GM12878 (cell line): Measurements from ENCODE around the gene ABI2. TPM values are rescaled to one million over a fixed set of nuclear protein-coding genes. Genes with fewer than 3 reads are reported as not detected.
"Not testable (repeated sequence)": the region's sequence is repeated elsewhere in the genome, so short reads cannot be mapped to it uniquely, and the experiment has no call there.

Experiments used
- ATAC-seq: fragments of 200-7000 bp; cut with Tn5 transposase; 3 replicates; pipeline ENCODE4 v1.9.1; 2020; ENCODE audit warnings: mild to moderate bottlenecking, moderate library complexity
- BruUV-seq: library from RNA; stranded (reverse); fragments of 400-500 nt; replicated peaks from 2 replicates; lab custom pipeline; 2021; lab: Mats Ljungman, UMichigan
- CTCF ChIA-PET: fragments of 300-600 bp; sonication (Branson Sonifier 250); formaldehyde crosslinking; extraction: SDS; loops from one replicate; lab custom pipeline; 2021; ENCODE audit warnings: inconsistent platforms; lab: Yijun Ruan, JAX
- POLR2A ChIA-PET: fragments of 350-600 bp; formaldehyde crosslinking; extraction: SDS; loops from one replicate; lab custom pipeline; 2021; ENCODE audit warnings: inconsistent platforms; lab: Charles Lee
- RAD21 ChIA-PET: fragments of 300-600 bp; sonication (Branson Sonifier 250); formaldehyde crosslinking; loops from one replicate; lab custom pipeline; 2023; ENCODE audit warnings: antibody characterized with exemption; ENCODE audit not compliant: unreplicated experiment; lab: Charles Lee
- SMC1A ChIA-PET: fragments of 300-600 bp; sonication (Branson Sonifier 250); formaldehyde crosslinking; loops from one replicate; lab custom pipeline; 2023; ENCODE audit not compliant: unreplicated experiment, uncharacterized antibody; lab: Charles Lee
- DNase-seq: peaks from one replicate; pipeline ENCODE4 v3.0.0-alpha.2; 2011; ENCODE audit warnings: low read depth, low spot score
- FAIRE-seq: peaks from 3 replicates; lab custom pipeline; 2011; peaks lifted over from hg19 to GRCh38; lab: Jason Lieb, UNC
- H2AFZ ChIP-seq: 2 replicates; pipeline ENCODE4 v1.6.0; 2011; ENCODE audit warnings: low read depth, low read length, control low read depth; ENCODE audit not compliant: control insufficient read depth
- H3K27ac ChIP-seq: 2 replicates; pipeline ENCODE4 v1.5.1; 2011; ENCODE audit warnings: control low read depth; ENCODE audit not compliant: control insufficient read depth, insufficient read depth
- H3K27me3 ChIP-seq, 2 experiments: replicated peaks in 1 of 2; 2 replicates each; pipeline versions ENCODE4 v1.6.0 to v1.6.1; 2011; ENCODE audit warnings: low read length in 1 of 2; ENCODE audit not compliant: control insufficient read depth in 2 of 2, insufficient read depth in 2 of 2
- H3K36me3 ChIP-seq, 2 experiments: 2 replicates each; pipeline ENCODE4 v1.5.1; 2011; ENCODE audit warnings: low read length in 1 of 2; ENCODE audit not compliant: control insufficient read depth in 2 of 2, insufficient read depth in 2 of 2
- H3K4me1 ChIP-seq: 2 replicates; pipeline ENCODE4 v1.6.1; 2011; ENCODE audit warnings: mild to moderate bottlenecking, low read length, moderate library complexity, mixed read lengths; ENCODE audit not compliant: control insufficient read depth, insufficient read depth
- H3K4me2 ChIP-seq: 2 replicates; pipeline ENCODE4 v1.6.0; 2011; ENCODE audit warnings: control low read depth; ENCODE audit not compliant: control insufficient read depth, insufficient read depth
- H3K4me3 ChIP-seq: fragments of 200-600 bp; sonication (generic); 2 replicates; pipeline ENCODE4 v1.5.1; 2016
- H3K79me2 ChIP-seq: 2 replicates; pipeline ENCODE4 v1.6.0; 2011; ENCODE audit warnings: low read length; ENCODE audit not compliant: control insufficient read depth, insufficient read depth
- H3K9ac ChIP-seq: 2 replicates; pipeline ENCODE4 v1.8.0; 2011; ENCODE audit warnings: low read length, control low read depth, mixed read lengths; ENCODE audit not compliant: control insufficient read depth, insufficient read depth
- H3K9me3 ChIP-seq: replicated peaks from 3 replicates; pipeline ENCODE4 v1.5.1; 2011; ENCODE audit warnings: mild to moderate bottlenecking, low read length; ENCODE audit not compliant: control insufficient read depth, insufficient read depth
- H4K20me1 ChIP-seq: 2 replicates; pipeline ENCODE4 v1.6.0; 2011; ENCODE audit not compliant: control insufficient read depth, insufficient read depth
- CREB1 ChIP-seq: IDR thresholded peaks from 2 replicates; pipeline ENCODE4 v1.6.1; 2012; ENCODE audit warnings: low read depth, mild to moderate bottlenecking, inconsistent platforms
- FOXM1 ChIP-seq: IDR thresholded peaks from 2 replicates; pipeline ENCODE4 v1.6.1; 2012; ENCODE audit warnings: low read depth, mild to moderate bottlenecking, inconsistent platforms, low read length, moderate library complexity
- IKZF1 ChIP-seq: fragments of 450-650 bp; conservative IDR thresholded peaks from 2 replicates; pipeline ENCODE4 v1.6.1; 2017; ENCODE audit warnings: antibody characterized with exemption, mild to moderate bottlenecking
- JUND ChIP-seq: IDR thresholded peaks from 2 replicates; pipeline ENCODE4 v1.6.1; 2012; ENCODE audit warnings: low read depth, mild to moderate bottlenecking, low read length, improper control_type of control experiment, moderate library complexity
- MTA3 ChIP-seq: IDR thresholded peaks from 2 replicates; pipeline ENCODE4 v1.6.1; 2012; ENCODE audit warnings: low read length, inconsistent platforms, borderline replicate concordance
- NFYB ChIP-seq: IDR thresholded peaks from 2 replicates; pipeline ENCODE4 v1.6.1; 2011; ENCODE audit warnings: low read depth, mild to moderate bottlenecking, low read length, improper control_type of control experiment, moderate library complexity; ENCODE audit not compliant: insufficient read depth
- NR2F1 ChIP-seq: fragments of 450-650 bp; conservative IDR thresholded peaks from 2 replicates; pipeline ENCODE4 v1.6.1; 2017; ENCODE audit warnings: mild to moderate bottlenecking
- SIN3A ChIP-seq: IDR thresholded peaks from 2 replicates; pipeline ENCODE4 v1.6.1; 2012; ENCODE audit warnings: low read depth, low read length, improper control_type of control experiment
- SREBF2 ChIP-seq: IDR thresholded peaks from 2 replicates; pipeline ENCODE4 v1.6.1; 2012; ENCODE audit warnings: mild to moderate bottlenecking, low read length
- TARDBP ChIP-seq: IDR thresholded peaks from 2 replicates; pipeline ENCODE4 v1.6.1; 2016; ENCODE audit warnings: borderline replicate concordance
- WGBS: methylation state at CpG from one replicate; pipeline ENCODE4 v1.1.6; 2016; ENCODE audit warnings: low lambda C conversion rate; ENCODE audit not compliant: insufficient replicate concordance, insufficient coverage; ENCODE audit errors: missing lambda C conversion rate; 5-methylcytosine and 5-hydroxymethylcytosine counted together
- in situ Hi-C: fragments of 300-500 bp; cut with MboI; formaldehyde crosslinking; loops from 9 replicates; pipeline ENCODE4 v1.14.3; 2018; ENCODE audit warnings: mixed read lengths
- intact Hi-C: fragments of 100-400 bp; cut with micrococcal nuclease; formaldehyde crosslinking; loops from one replicate; pipeline ENCODE4 v1.14.2; 2022; ENCODE audit not compliant: unreplicated experiment
- polyA plus RNA-seq, 11 experiments: library from polyadenylated mRNA; depleted of rRNA in 4 of 11; unstranded in 6 of 11; stranded (reverse) in 5 of 11; fragments of >200 nt; fragmentation: Nextera tagmentation in 4 of 11; fragmentation: Illumina TruSeq in 1 of 11; extraction: Ambion mirVana in 4 of 11; extraction: Trizol in 1 of 11; gene quantifications; 1 replicate in 1 of 11; 2 replicates in 10 of 11; pipeline versions ENCODE4 v1.2.1 to v1.2.3, GENCODE V29; 2011 to 2016; ENCODE audit warnings: inconsistent platforms in 2 of 11, missing spikeins in 2 of 11, low read depth in 1 of 11
- total RNA-seq, 4 experiments: library from RNA; depleted of rRNA in 3 of 4; stranded (reverse); fragments of >200 nt in 3 of 4; fragmentation: Illumina TruSeq in 1 of 4; extraction: Trizol in 1 of 4; gene quantifications; 2 replicates each; pipeline versions ENCODE4 v1.2.1 to v1.2.3, GENCODE V29; 2013 to 2021
- TF ChIP-seq, protein P1 (sequence below): IDR thresholded peaks from 2 replicates; pipeline ENCODE4 v1.6.1; 2011; ENCODE audit warnings: borderline replicate concordance, low read depth, mild to moderate bottlenecking, moderate library complexity, low read length; ENCODE audit not compliant: insufficient read depth, poor library complexity, severe bottlenecking
- TF ChIP-seq, protein P2 (sequence below): IDR thresholded peaks from 2 replicates; pipeline ENCODE4 v1.6.1; 2012; ENCODE audit warnings: mild to moderate bottlenecking, low read depth, low read length

The ABI2 gene
- total and polyA plus RNA-seq, 10 of the 15 experiments (the other 5 are each of a cell fraction or from before 2014, with no cell fraction given) = 8.9 to 44.5 (median 30.3) TPM

DNA sequence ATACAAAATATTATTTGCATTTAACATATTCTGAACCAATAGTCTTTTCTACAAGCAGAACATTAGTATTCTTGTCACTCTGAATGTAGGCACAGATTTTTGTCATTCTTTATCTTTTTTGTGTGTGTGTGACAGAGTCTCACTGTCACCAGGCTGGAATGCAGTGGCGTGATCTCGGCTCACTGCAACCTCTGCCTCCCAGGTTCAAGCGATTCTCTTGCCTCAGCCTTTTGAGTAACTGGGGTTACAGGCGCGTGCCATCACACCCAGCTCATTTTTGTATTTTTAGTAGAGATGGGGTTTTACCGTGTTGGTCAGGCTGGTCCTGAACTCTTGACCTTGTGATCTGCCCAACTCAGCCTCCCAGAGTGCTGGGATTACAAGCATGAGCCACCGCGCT, 25.6 kb upstream of the ABI2 start:
- H3K79me2 ChIP-seq, H3K4me3 ChIP-seq, H2AFZ ChIP-seq, H3K36me3 ChIP-seq, H3K4me2 ChIP-seq, DNase-seq, SMC1A ChIA-PET, FAIRE-seq, H3K27ac ChIP-seq, H3K9ac ChIP-seq, H3K27me3 ChIP-seq, BruUV-seq, in situ Hi-C loops, H3K9me3 ChIP-seq, RAD21 ChIA-PET, H3K4me1 ChIP-seq, H4K20me1 ChIP-seq, ATAC-seq, intact Hi-C loops, POLR2A ChIA-PET: not testable (repeated sequence)
- CTCF ChIA-PET = interaction anchor here (1.0 kb wide), 1 partner anchor 17 kb away, joined by 3 read pairs; no protein-coding TSS in a partner anchor
- WGBS = 95% methylated on average over 8 of the region's 8 CpGs

DNA sequence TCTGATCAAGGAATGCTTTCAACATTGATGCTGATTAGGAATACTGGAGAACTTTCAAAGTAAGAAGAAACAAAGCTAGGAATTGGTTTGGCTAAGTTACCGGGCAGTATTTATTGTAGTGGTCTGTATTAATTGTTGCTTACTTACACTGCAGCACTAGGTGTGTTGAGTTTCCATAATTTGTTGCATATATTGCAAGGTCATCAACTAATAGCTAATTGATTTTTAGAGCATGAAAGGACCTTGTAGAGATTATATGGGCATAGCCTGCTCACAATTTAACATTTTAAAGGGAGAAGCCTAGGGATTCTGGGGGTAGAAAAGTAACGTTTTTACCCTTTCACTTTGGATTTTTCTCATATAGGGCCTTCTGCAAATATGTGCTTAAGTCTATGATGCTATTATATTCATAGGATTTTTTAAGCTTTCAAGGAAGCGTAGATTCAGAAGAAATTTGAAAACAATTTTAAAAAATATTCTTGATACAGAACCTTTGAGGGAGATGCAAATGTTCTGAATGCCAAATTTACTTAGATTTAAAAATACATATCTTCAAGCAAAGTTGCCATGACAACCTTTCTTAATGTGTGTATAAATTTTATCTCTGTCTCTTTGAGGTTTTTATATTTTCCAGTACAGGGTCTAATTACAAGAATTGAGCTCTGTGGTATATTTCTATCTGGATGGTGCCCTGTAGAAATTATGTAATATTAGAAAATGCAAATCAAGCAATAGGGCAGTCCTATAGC, 17.3 kb upstream of the ABI2 start:
- Histone ChIP-seq H2AFZ (no peak overlapping the region), H3K9ac (no peak overlapping the region), H3K27ac (no peak overlapping the region), H3K4me1 (no peaks in the 10 kb centered on the region), H3K9me3 (no peaks in the 10 kb centered on the region; the same call in 2 of the 3 replicates), H3K36me3 (no peaks in the 10 kb centered on the region), H3K4me2 (no peak overlapping the region), H3K4me3 (no peak overlapping the region), H3K79me2 (no peaks in the 10 kb centered on the region), H3K27me3 (no peaks in the 10 kb centered on the region), H4K20me1 (no peaks in the 10 kb centered on the region)
- BruUV-seq = no TSS peak
- DNase-seq (no peak), ATAC-seq (no peak), FAIRE-seq (no peak)
- RAD21 ChIA-PET = no interaction called here
- intact Hi-C loops (no loop called here), in situ Hi-C loops (no loop called here)
- CTCF ChIA-PET = no interaction called here
- SMC1A ChIA-PET = no interaction called here
- POLR2A ChIA-PET = interaction anchor here (0.6 kb wide), 1 partner anchor 76 kb away, joined by 6 read pairs; no protein-coding TSS in a partner anchor
- whole genome bisulfite sequencing = 65% methylated on average over 3 of the region's 3 CpGs
- TF ChIP-seq CREB1 (no peak), JUND (no peak), SIN3A (no peak), MTA3 (no peak), SREBF2 (no peak), FOXM1 (no peak), IKZF1 (no peak), NR2F1 (no peak), TARDBP (no peak), NFYB (no peak)
- TF ChIP-seq, protein P1, sequence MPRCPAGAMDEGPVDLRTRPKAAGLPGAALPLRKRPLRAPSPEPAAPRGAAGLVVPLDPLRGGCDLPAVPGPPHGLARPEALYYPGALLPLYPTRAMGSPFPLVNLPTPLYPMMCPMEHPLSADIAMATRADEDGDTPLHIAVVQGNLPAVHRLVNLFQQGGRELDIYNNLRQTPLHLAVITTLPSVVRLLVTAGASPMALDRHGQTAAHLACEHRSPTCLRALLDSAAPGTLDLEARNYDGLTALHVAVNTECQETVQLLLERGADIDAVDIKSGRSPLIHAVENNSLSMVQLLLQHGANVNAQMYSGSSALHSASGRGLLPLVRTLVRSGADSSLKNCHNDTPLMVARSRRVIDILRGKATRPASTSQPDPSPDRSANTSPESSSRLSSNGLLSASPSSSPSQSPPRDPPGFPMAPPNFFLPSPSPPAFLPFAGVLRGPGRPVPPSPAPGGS = no peak
- TF ChIP-seq, protein P2, sequence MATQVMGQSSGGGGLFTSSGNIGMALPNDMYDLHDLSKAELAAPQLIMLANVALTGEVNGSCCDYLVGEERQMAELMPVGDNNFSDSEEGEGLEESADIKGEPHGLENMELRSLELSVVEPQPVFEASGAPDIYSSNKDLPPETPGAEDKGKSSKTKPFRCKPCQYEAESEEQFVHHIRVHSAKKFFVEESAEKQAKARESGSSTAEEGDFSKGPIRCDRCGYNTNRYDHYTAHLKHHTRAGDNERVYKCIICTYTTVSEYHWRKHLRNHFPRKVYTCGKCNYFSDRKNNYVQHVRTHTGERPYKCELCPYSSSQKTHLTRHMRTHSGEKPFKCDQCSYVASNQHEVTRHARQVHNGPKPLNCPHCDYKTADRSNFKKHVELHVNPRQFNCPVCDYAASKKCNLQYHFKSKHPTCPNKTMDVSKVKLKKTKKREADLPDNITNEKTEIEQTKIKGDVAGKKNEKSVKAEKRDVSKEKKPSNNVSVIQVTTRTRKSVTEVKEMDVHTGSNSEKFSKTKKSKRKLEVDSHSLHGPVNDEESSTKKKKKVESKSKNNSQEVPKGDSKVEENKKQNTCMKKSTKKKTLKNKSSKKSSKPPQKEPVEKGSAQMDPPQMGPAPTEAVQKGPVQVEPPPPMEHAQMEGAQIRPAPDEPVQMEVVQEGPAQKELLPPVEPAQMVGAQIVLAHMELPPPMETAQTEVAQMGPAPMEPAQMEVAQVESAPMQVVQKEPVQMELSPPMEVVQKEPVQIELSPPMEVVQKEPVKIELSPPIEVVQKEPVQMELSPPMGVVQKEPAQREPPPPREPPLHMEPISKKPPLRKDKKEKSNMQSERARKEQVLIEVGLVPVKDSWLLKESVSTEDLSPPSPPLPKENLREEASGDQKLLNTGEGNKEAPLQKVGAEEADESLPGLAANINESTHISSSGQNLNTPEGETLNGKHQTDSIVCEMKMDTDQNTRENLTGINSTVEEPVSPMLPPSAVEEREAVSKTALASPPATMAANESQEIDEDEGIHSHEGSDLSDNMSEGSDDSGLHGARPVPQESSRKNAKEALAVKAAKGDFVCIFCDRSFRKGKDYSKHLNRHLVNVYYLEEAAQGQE = no peak
